ENCODE measurements around the gene ARID3A. TPM values are rescaled to one million over a fixed set of nuclear protein-coding genes. Genes with fewer than 3 reads are reported as not detected.
A peak's percentile ranks its signal among the peaks of the same experiment; 100 is the strongest.
"Not testable (repeated sequence)": the region's sequence is repeated elsewhere in the genome, so short reads cannot be mapped to it uniquely, and the experiment has no call there.

ARID3A gene
- 10 to 100 TPM; 42.8 to 46.1 TPM for total RNA-seq

GRCh38 chr19:925526-926322, at the start of gene ARID3A:
Gene ARID3A, plus strand, starts transcription at chr19:926035. Its CDS starts 3,494 bp downstream, at chr19:929529.
- Mint-ChIP-seq H3K4me1 (ENCODE audit: low read depth in 2 of 2) (peaks cover 9% of the 10 kb centered on the region in 2 donors), H3K4me3 (peak within 1 kb of the TSS; percentile 82), H3K9me3 (no peaks in the 10 kb centered on the region), H3K27ac (peak within 1 kb of the TSS; percentile 46 to 56), H3K27me3 (no peaks in the 10 kb centered on the region), H3K36me3 (no peaks in the 10 kb centered on the region)
- DNase-seq (ENCODE audit: low spot score) (peak; percentile 83), ATAC-seq (peak; percentile 83 to 85)

- H3K4me1 Mint-ChIP-seq (ENCODE audit: low read depth in 2 of 2) = peaks cover 0 to 2% of the 10 kb centered on the region in 2 donors
- no peak for ATAC-seq
- DNase-seq (ENCODE audit: low spot score) = no peak
- no peak overlapping the region for H3K27ac Mint-ChIP-seq
- H3K4me3 Mint-ChIP-seq = no peak overlapping the region
- H3K36me3 Mint-ChIP-seq = no peaks in the 10 kb centered on the region
- no peaks in the 10 kb centered on the region for H3K9me3 Mint-ChIP-seq
- no peaks in the 10 kb centered on the region for H3K27me3 Mint-ChIP-seq
Measured at GRCh38 chr19:876089-876488, 49.7 kb upstream of the ARID3A start.

GRCh38 chr19:876780-877314, 49.0 kb upstream of the ARID3A start:
- Mint-ChIP-seq H3K36me3 (no peaks in the 10 kb centered on the region), H3K9me3 (no peaks in the 10 kb centered on the region), H3K4me3 (no peak overlapping the region), H3K4me1 (ENCODE audit: low read depth in 2 of 2) (peaks cover 0 to 2% of the 10 kb centered on the region in 2 donors), H3K27ac (no peak overlapping the region), H3K27me3 (no peaks in the 10 kb centered on the region)
- DNase-seq (ENCODE audit: low spot score) = no peak
- no peak for ATAC-seq

GRCh38 chr19:877992-878660, 47.7 kb upstream of the ARID3A start:
- not testable (repeated sequence) for H3K27ac Mint-ChIP-seq, H3K9me3 Mint-ChIP-seq, H3K4me3 Mint-ChIP-seq

GRCh38 chr19:878751-879561, 46.9 kb upstream of the ARID3A start:
- not testable (repeated sequence) for H3K4me3 Mint-ChIP-seq; H3K4me1 Mint-ChIP-seq (ENCODE audit: low read depth in 2 of 2); ATAC-seq; H3K9me3 Mint-ChIP-seq; H3K27ac Mint-ChIP-seq; DNase-seq (ENCODE audit: low spot score); H3K36me3 Mint-ChIP-seq; H3K27me3 Mint-ChIP-seq

More at GRCh38 chr19:877992-878660, 47.7 kb upstream of the ARID3A start:
- not testable (repeated sequence) for ATAC-seq; H3K4me1 Mint-ChIP-seq (ENCODE audit: low read depth in 2 of 2); H3K27me3 Mint-ChIP-seq; DNase-seq (ENCODE audit: low spot score); H3K36me3 Mint-ChIP-seq

- H3K27me3 Mint-ChIP-seq = no peaks in the 10 kb centered on the region
- H3K4me1 Mint-ChIP-seq (ENCODE audit: low read depth in 2 of 2) = no peaks in the 10 kb centered on the region
- no peak overlapping the region for H3K27ac Mint-ChIP-seq
- no peaks in the 10 kb centered on the region for H3K36me3 Mint-ChIP-seq
- no peak overlapping the region for H3K4me3 Mint-ChIP-seq
- no peak for DNase-seq (ENCODE audit: low spot score)
- no peak for ATAC-seq
- H3K9me3 Mint-ChIP-seq = no peaks in the 10 kb centered on the region
Measured at GRCh38 chr19:879711-880438, 46.0 kb upstream of the ARID3A start.

- Mint-ChIP-seq H3K27ac (no peak overlapping the region), H3K4me1 (ENCODE audit: low read depth in 2 of 2) (no peaks in the 10 kb centered on the region), H3K9me3 (no peaks in the 10 kb centered on the region)
Measured at GRCh38 chr19:881385-882071, 44.3 kb upstream of the ARID3A start.

GRCh38 chr19:882871-883497, 42.9 kb upstream of the ARID3A start:
- no peak overlapping the region for H3K4me3 Mint-ChIP-seq
- no peaks in the 10 kb centered on the region for H3K9me3 Mint-ChIP-seq
- DNase-seq (ENCODE audit: low spot score) = no peak
- H3K4me1 Mint-ChIP-seq (ENCODE audit: low read depth in 2 of 2) = no peaks in the 10 kb centered on the region
- H3K27ac Mint-ChIP-seq = no peak overlapping the region
- ATAC-seq = no peak
- H3K27me3 Mint-ChIP-seq = no peaks in the 10 kb centered on the region
- H3K36me3 Mint-ChIP-seq = no peaks in the 10 kb centered on the region

More at GRCh38 chr19:881385-882071, 44.3 kb upstream of the ARID3A start:
- DNase-seq (ENCODE audit: low spot score) (no peak), ATAC-seq (no peak)
- Mint-ChIP-seq H3K27me3 (no peaks in the 10 kb centered on the region), H3K4me3 (no peak overlapping the region), H3K36me3 (no peaks in the 10 kb centered on the region)

- no peak for DNase-seq (ENCODE audit: low spot score)
- no peaks in the 10 kb centered on the region for H3K4me1 Mint-ChIP-seq (ENCODE audit: low read depth in 2 of 2)
- H3K4me3 Mint-ChIP-seq = no peak overlapping the region
- peak in 1 of 2 donors; percentile 4 for ATAC-seq
- H3K27me3 Mint-ChIP-seq = no peaks in the 10 kb centered on the region
- no peaks in the 10 kb centered on the region for H3K36me3 Mint-ChIP-seq
- no peak overlapping the region for H3K27ac Mint-ChIP-seq
- H3K9me3 Mint-ChIP-seq = no peaks in the 10 kb centered on the region
Measured at GRCh38 chr19:883661-884211, 42.1 kb upstream of the ARID3A start.

- no peaks in the 10 kb centered on the region for H3K36me3 Mint-ChIP-seq
- H3K4me1 Mint-ChIP-seq (ENCODE audit: low read depth in 2 of 2) = no peaks in the 10 kb centered on the region
- no peaks in the 10 kb centered on the region for H3K27me3 Mint-ChIP-seq
- peak in 1 of 2 donors; percentile 3 for ATAC-seq
- H3K27ac Mint-ChIP-seq = no peak overlapping the region
- no peak for DNase-seq (ENCODE audit: low spot score)
- H3K4me3 Mint-ChIP-seq = no peak overlapping the region
- no peaks in the 10 kb centered on the region for H3K9me3 Mint-ChIP-seq
Measured at GRCh38 chr19:884420-885211, 41.2 kb upstream of the ARID3A start.

GRCh38 chr19:885536-886224, 40.2 kb upstream of the ARID3A start:
- no peaks in the 10 kb centered on the region for H3K4me1 Mint-ChIP-seq (ENCODE audit: low read depth in 2 of 2)
- no peak overlapping the region for H3K27ac Mint-ChIP-seq
- no peak for DNase-seq (ENCODE audit: low spot score)
- H3K9me3 Mint-ChIP-seq = no peaks in the 10 kb centered on the region
- H3K27me3 Mint-ChIP-seq = no peaks in the 10 kb centered on the region
- no peak overlapping the region for H3K4me3 Mint-ChIP-seq
- H3K36me3 Mint-ChIP-seq = no peaks in the 10 kb centered on the region
- ATAC-seq = no peak

Measured in natural killer cell treated with Interleukin-12 subunit alpha and Interleukin-12 subunit beta and Interleukin-15 and Interleukin-18, amount 100 ng/mL, for 72 hours (primary cell).